Measurements from ENCODE around the gene DDX50. TPM values are rescaled to one million over a fixed set of nuclear protein-coding genes. Genes with fewer than 3 reads are reported as not detected.

Gene DDX50
- total RNA-seq, 1 experiment from 2014 or later, result 37.1 TPM

- TF ChIP-seq, protein P1, sequence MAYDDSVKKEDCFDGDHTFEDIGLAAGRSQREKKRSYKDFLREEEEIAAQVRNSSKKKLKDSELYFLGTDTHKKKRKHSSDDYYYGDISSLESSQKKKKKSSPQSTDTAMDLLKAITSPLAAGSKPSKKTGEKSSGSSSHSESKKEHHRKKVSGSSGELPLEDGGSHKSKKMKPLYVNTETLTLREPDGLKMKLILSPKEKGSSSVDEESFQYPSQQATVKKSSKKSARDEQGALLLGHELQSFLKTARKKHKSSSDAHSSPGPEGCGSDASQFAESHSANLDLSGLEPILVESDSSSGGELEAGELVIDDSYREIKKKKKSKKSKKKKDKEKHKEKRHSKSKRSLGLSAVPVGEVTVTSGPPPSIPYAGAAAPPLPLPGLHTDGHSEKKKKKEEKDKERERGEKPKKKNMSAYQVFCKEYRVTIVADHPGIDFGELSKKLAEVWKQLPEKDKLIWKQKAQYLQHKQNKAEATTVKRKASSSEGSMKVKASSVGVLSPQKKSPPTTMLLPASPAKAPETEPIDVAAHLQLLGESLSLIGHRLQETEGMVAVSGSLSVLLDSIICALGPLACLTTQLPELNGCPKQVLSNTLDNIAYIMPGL (CRISPR knock-in tag; IDR thresholded peaks at IDR 0.05), result peak; percentile 79
- no peak; the same call in 1 of the 2 replicates for TF ChIP-seq GABPB1 (CRISPR knock-in tag; IDR thresholded peaks at IDR 0.05)
- TF ChIP-seq ELF4 (CRISPR knock-in tag; IDR thresholded peaks at IDR 0.05; ENCODE audit: low read depth), result no peak
- no peak for TF ChIP-seq JUN (CRISPR knock-in tag; IDR thresholded peaks at IDR 0.05)
- no peak for TF ChIP-seq GRHL2 (CRISPR knock-in tag; IDR thresholded peaks at IDR 0.05; ENCODE audit: insufficient replicate concordance, severe bottlenecking)
- no peak for TF ChIP-seq ERG (CRISPR knock-in tag; IDR thresholded peaks at IDR 0.05)
- TF ChIP-seq PRRX2 (CRISPR knock-in tag; IDR thresholded peaks at IDR 0.05), result no peak
- TF ChIP-seq ZNF423 (CRISPR knock-in tag; IDR thresholded peaks at IDR 0.05), result no peak
- TF ChIP-seq PREB (CRISPR knock-in tag; IDR thresholded peaks at IDR 0.05; ENCODE audit: borderline replicate concordance), result 0 out of 2 replicates have a peak, but pooled peaks have one; percentile 44
- TF ChIP-seq ATF3 (CRISPR knock-in tag; conservative IDR thresholded peaks at IDR 0.05), result 0 out of 2 replicates have a peak, but pooled peaks have one; percentile 25
- no peak for TF ChIP-seq ZBTB21 (CRISPR knock-in tag; IDR thresholded peaks at IDR 0.05; ENCODE audit: borderline replicate concordance)
- TF ChIP-seq NFE2L1 (CRISPR knock-in tag; IDR thresholded peaks at IDR 0.05), result peak; percentile 48; the same call in 1 of the 2 replicates
- TF ChIP-seq SOX15 (CRISPR knock-in tag; IDR thresholded peaks at IDR 0.05), result no peak
- no peak for TF ChIP-seq RELA (CRISPR knock-in tag; IDR thresholded peaks at IDR 0.05; ENCODE audit: borderline replicate concordance)
- TF ChIP-seq AR (CRISPR knock-in tag; IDR thresholded peaks at IDR 0.05), result no peak
- TF ChIP-seq SMAD4 (CRISPR knock-in tag; IDR thresholded peaks at IDR 0.05), result 0 out of 2 replicates have a peak, but pooled peaks have one; percentile 64
- TF ChIP-seq E2F1 (CRISPR knock-in tag; IDR thresholded peaks at IDR 0.05), result no peak
- TF ChIP-seq FOXJ3 (CRISPR knock-in tag; IDR thresholded peaks at IDR 0.05; ENCODE audit: borderline replicate concordance), result no peak
- no peak for TF ChIP-seq IRF2 (CRISPR knock-in tag; IDR thresholded peaks at IDR 0.05; ENCODE audit: borderline replicate concordance, low read depth)
- no peak for TF ChIP-seq NR1H2 (CRISPR knock-in tag; IDR thresholded peaks at IDR 0.05)
- no peak for TF ChIP-seq ESRRA (CRISPR knock-in tag; IDR thresholded peaks at IDR 0.05; ENCODE audit: borderline replicate concordance)
- TF ChIP-seq, protein P2, sequence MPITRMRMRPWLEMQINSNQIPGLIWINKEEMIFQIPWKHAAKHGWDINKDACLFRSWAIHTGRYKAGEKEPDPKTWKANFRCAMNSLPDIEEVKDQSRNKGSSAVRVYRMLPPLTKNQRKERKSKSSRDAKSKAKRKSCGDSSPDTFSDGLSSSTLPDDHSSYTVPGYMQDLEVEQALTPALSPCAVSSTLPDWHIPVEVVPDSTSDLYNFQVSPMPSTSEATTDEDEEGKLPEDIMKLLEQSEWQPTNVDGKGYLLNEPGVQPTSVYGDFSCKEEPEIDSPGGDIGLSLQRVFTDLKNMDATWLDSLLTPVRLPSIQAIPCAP (CRISPR knock-in tag; IDR thresholded peaks at IDR 0.05), result peak; percentile 63
- no peak for TF ChIP-seq ZNF425 (CRISPR knock-in tag; conservative IDR thresholded peaks at IDR 0.05)
- no peak for TF ChIP-seq NR3C1 (CRISPR knock-in tag; conservative IDR thresholded peaks at IDR 0.05; ENCODE audit: low read depth)
- TF ChIP-seq JAZF1 (CRISPR knock-in tag; IDR thresholded peaks at IDR 0.05), result no peak
- TF ChIP-seq NFYB (CRISPR knock-in tag; conservative IDR thresholded peaks at IDR 0.05; ENCODE audit: low read depth), result no peak
Measured at GRCh38 chr10:68900427-68901104, 549 bp upstream of the DDX50 start (continued).

All from WTC11 (cell line).